A673 (cell line): ENCODE results near the gene DDR2.

Experiments used
- EZH2 ChIP-seq: fragments of 200-600 bp; sonication (generic); IDR thresholded peaks from 2 replicates; pipeline ENCODE4 v1.6.1; 2017; ENCODE audit warnings: borderline replicate concordance, low read depth, mild to moderate bottlenecking, mixed read lengths, antibody characterized with exemption, low read length; ENCODE audit not compliant: poor library complexity, severe bottlenecking
- TF ChIP-seq, protein P1 (sequence below): fragments of 300-800, 200-600 bp; sonication (generic); conservative IDR thresholded peaks from 2 replicates; pipeline ENCODE4 v1.5.1; 2017; ENCODE audit warnings: low read depth, mild to moderate bottlenecking, antibody characterized with exemption, low read length, moderate library complexity, mixed read lengths

DNA sequence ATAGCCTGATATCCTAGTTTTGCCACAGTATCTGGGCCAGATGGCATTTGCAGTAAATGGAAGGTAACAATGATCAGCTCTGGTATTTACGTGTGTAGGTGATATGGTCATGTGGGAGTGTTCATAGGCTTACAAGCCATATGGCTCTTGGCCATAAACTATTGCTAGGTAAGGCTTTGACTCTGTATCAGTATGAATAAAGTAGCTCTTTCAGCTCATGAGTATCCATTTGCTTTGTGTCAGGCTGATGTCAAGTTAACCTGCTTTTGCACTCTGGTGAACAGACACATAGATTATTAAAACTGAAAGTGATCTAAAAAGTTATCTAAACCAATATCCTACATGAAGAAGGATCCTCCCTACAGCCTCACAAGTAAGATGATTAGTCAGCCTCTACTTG lies 69.0 kb downstream of the DDR2 start:
- TF ChIP-seq, protein P1, sequence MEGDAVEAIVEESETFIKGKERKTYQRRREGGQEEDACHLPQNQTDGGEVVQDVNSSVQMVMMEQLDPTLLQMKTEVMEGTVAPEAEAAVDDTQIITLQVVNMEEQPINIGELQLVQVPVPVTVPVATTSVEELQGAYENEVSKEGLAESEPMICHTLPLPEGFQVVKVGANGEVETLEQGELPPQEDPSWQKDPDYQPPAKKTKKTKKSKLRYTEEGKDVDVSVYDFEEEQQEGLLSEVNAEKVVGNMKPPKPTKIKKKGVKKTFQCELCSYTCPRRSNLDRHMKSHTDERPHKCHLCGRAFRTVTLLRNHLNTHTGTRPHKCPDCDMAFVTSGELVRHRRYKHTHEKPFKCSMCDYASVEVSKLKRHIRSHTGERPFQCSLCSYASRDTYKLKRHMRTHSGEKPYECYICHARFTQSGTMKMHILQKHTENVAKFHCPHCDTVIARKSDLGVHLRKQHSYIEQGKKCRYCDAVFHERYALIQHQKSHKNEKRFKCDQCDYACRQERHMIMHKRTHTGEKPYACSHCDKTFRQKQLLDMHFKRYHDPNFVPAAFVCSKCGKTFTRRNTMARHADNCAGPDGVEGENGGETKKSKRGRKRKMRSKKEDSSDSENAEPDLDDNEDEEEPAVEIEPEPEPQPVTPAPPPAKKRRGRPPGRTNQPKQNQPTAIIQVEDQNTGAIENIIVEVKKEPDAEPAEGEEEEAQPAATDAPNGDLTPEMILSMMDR, result no peak
- no peak for TF ChIP-seq EZH2
